GM12878 (cell line): ENCODE measurements around the gene AGRN. TPM values are rescaled to one million over a fixed set of nuclear protein-coding genes. Genes with fewer than 3 reads are reported as not detected.
A peak's percentile ranks its signal among the peaks of the same experiment; 100 is the strongest.

Experiments
- BACH1 ChIP-seq: fragments of 450-650 bp; IDR thresholded peaks from 2 replicates; pipeline ENCODE4 v1.6.1; 2017; ENCODE audit warnings: mild to moderate bottlenecking, borderline replicate concordance
- CUX1 ChIP-seq: IDR thresholded peaks from 2 replicates; pipeline ENCODE4 v1.6.1; 2012; ENCODE audit warnings: improper control_type of control experiment, low read depth, low read length; ENCODE audit not compliant: insufficient replicate concordance
- ESRRA ChIP-seq: IDR thresholded peaks from 2 replicates; pipeline ENCODE4 v1.6.1; 2012; ENCODE audit warnings: mild to moderate bottlenecking, low read length, improper control_type of control experiment
- NFIC ChIP-seq: IDR thresholded peaks from 2 replicates; pipeline ENCODE4 v1.6.1; 2012; ENCODE audit warnings: low read depth, mild to moderate bottlenecking, inconsistent platforms, low read length, moderate library complexity
- NKRF ChIP-seq: fragments of 450-650 bp; conservative IDR thresholded peaks from 2 replicates; pipeline ENCODE4 v1.6.1; 2017; ENCODE audit warnings: mild to moderate bottlenecking, moderate library complexity
- NR2F1 ChIP-seq: fragments of 450-650 bp; conservative IDR thresholded peaks from 2 replicates; pipeline ENCODE4 v1.6.1; 2017; ENCODE audit warnings: mild to moderate bottlenecking
- POLR2AphosphoS2 ChIP-seq: IDR thresholded peaks from 2 replicates; pipeline ENCODE4 v1.6.1; 2011; ENCODE audit warnings: low read depth, mild to moderate bottlenecking, low read length, improper control_type of control experiment, moderate library complexity
- RCOR1 ChIP-seq: conservative IDR thresholded peaks from 2 replicates; pipeline ENCODE4 v1.6.1; 2012; ENCODE audit warnings: low read depth, low read length, improper control_type of control experiment
- STAT1 ChIP-seq: fragments of 450-650 bp; conservative IDR thresholded peaks from 2 replicates; pipeline ENCODE4 v1.6.1; 2014; ENCODE audit warnings: antibody characterized with exemption, mild to moderate bottlenecking
- TCF7 ChIP-seq: IDR thresholded peaks from 2 replicates; pipeline ENCODE4 v1.6.1; 2014; ENCODE audit warnings: antibody characterized with exemption, borderline replicate concordance
- WRNIP1 ChIP-seq: IDR thresholded peaks from 2 replicates; pipeline ENCODE4 v1.6.1; 2011; ENCODE audit warnings: low read depth, low read length, improper control_type of control experiment, borderline replicate concordance
- polyA plus RNA-seq, 11 experiments: library from polyadenylated mRNA; depleted of rRNA in 4 of 11; unstranded in 6 of 11; stranded (reverse) in 5 of 11; fragments of >200 nt; fragmentation: Nextera tagmentation in 4 of 11; fragmentation: Illumina TruSeq in 1 of 11; extraction: Ambion mirVana in 4 of 11; extraction: Trizol in 1 of 11; gene quantifications; 1 replicate in 1 of 11; 2 replicates in 10 of 11; pipeline versions ENCODE4 v1.2.1 to v1.2.3, GENCODE V29; 2011 to 2016; ENCODE audit warnings: inconsistent platforms in 2 of 11, missing spikeins in 2 of 11, low read depth in 1 of 11
- total RNA-seq, 4 experiments: library from RNA; depleted of rRNA in 3 of 4; stranded (reverse); fragments of >200 nt in 3 of 4; fragmentation: Illumina TruSeq in 1 of 4; extraction: Trizol in 1 of 4; gene quantifications; 2 replicates each; pipeline versions ENCODE4 v1.2.1 to v1.2.3, GENCODE V29; 2013 to 2021
- TF ChIP-seq, protein P1 (sequence below): fragments of 450-650 bp; formaldehyde crosslinking; IDR thresholded peaks from 2 replicates; pipeline ENCODE4 v1.4.0; 2022; ENCODE audit warnings: mild to moderate bottlenecking, moderate library complexity
- TF ChIP-seq, protein P2 (sequence below): IDR thresholded peaks from 2 replicates; pipeline ENCODE4 v1.6.1; 2011; ENCODE audit warnings: low read depth, low read length, improper control_type of control experiment, borderline replicate concordance
- TF ChIP-seq, protein P3 (sequence below): IDR thresholded peaks from 2 replicates; pipeline ENCODE4 v1.6.1; 2012; ENCODE audit warnings: low read depth, low read length, improper control_type of control experiment

AGRN gene
- total and polyA plus RNA-seq, 10 of the 15 experiments (the other 5 are each of a cell fraction or from before 2014, with no cell fraction given), result 0.02 to 41.8 (median 4.1) TPM

GRCh38 chr1:1063945-1064831 lies 44.3 kb downstream of the AGRN start (continued):
- TF ChIP-seq NFIC (no peak; the same call in 1 of the 2 replicates), WRNIP1 (no peak), BACH1 (peak; percentile 88), TCF7 (no peak), STAT1 (peak; percentile 80; the same call in 1 of the 2 replicates), ESRRA (no peak), POLR2AphosphoS2 (0 out of 2 replicates have a peak, but pooled peaks have one; percentile 54), RCOR1 (no peak; the same call in 1 of the 2 replicates), CUX1 (no peak), NR2F1 (peak; percentile 92), NKRF (no peak)
- TF ChIP-seq, protein P1, sequence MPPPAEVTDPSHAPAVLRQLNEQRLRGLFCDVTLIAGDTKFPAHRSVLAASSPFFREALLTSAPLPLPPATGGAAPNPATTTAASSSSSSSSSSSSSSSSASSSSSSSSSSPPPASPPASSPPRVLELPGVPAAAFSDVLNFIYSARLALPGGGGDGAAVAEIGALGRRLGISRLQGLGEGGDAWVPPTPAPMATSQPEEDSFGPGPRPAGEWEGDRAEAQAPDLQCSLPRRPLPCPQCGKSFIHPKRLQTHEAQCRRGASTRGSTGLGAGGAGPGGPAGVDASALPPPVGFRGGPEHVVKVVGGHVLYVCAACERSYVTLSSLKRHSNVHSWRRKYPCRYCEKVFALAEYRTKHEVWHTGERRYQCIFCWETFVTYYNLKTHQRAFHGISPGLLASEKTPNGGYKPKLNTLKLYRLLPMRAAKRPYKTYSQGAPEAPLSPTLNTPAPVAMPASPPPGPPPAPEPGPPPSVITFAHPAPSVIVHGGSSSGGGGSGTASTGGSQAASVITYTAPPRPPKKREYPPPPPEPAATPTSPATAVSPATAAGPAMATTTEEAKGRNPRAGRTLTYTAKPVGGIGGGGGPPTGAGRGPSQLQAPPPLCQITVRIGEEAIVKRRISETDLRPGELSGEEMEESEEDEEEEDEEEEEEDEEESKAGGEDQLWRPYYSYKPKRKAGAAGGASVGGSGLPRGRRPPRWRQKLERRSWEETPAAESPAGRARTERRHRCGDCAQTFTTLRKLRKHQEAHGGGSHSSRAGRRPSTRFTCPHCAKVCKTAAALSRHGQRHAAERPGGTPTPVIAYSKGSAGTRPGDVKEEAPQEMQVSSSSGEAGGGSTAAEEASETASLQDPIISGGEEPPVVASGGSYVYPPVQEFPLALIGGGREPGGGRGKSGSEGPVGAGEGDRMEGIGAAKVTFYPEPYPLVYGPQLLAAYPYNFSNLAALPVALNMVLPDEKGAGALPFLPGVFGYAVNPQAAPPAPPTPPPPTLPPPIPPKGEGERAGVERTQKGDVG (CRISPR knock-in tag), result no peak
- TF ChIP-seq, protein P2, sequence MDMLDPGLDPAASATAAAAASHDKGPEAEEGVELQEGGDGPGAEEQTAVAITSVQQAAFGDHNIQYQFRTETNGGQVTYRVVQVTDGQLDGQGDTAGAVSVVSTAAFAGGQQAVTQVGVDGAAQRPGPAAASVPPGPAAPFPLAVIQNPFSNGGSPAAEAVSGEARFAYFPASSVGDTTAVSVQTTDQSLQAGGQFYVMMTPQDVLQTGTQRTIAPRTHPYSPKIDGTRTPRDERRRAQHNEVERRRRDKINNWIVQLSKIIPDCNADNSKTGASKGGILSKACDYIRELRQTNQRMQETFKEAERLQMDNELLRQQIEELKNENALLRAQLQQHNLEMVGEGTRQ, result no peak
- TF ChIP-seq, protein P3, sequence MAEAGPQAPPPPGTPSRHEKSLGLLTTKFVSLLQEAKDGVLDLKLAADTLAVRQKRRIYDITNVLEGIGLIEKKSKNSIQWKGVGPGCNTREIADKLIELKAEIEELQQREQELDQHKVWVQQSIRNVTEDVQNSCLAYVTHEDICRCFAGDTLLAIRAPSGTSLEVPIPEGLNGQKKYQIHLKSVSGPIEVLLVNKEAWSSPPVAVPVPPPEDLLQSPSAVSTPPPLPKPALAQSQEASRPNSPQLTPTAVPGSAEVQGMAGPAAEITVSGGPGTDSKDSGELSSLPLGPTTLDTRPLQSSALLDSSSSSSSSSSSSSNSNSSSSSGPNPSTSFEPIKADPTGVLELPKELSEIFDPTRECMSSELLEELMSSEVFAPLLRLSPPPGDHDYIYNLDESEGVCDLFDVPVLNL, result no peak
